ENCODE results near the gene PLXNA3.
A peak's percentile ranks its signal among the peaks of the same experiment; 100 is the strongest.

Gene PLXNA3

DNA sequence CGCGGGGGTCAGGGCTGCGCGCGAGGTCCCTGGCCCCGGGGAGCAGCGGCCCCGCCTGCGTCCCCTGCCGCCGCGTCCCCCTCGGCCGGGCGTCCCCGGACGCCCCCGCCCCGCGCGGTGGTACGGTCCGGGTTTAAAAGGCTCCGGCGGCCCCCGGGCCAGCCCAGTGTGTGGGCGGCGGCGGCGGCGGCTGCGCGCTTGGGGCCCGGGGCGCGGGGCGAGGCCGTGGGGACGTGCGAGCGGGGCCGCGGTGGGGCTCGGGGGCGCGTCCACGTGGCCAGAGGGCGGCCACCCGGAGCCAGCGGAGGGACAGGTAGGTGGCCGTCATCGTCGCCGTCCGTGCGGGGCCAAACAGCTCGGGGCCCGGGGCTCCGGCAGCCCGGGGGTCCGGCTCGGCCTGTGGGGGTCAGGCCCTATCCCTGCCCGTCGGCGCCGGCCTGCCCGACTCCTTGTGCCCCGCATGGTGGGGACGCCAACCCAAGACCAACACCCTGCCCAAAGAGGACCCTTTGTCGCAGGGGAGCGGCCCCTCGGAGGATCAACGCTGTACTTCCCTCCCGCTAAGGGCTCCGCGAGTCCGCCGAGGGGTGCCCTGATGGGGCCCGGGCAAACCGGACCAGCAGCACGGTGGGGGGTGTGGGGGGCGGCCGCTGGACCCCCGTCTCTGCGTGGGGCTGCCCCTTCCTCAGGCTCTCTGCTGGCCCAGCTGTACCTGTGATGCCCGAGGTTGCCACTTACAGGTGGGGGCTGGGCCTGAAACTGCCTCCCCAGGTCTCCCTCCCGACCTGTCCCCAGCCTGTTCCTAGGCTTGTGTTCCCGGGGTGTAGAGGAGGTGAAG lies at the start of gene PLXNA3:
PLXNA3 (plus strand) TSS at position 166 of the 838 bp plus-strand sequence. CDS start 1,903 bp downstream, outside the sequence.
- DNase-seq: peak; percentile 55

GRCh38 chrX:154408659-154409221 lies 49.3 kb upstream of the PLXNA3 start:
- DNase-seq: no peak

- no peak for DNase-seq
These were observed 48.7 kb upstream of the PLXNA3 start, which contains the start of gene DNASE1L1 for GRCh38 chrX:154409222-154409871. DNASE1L1 (minus strand) TSS chrX:154409254; CDS start chrX:154405568, 3,686 bp downstream.

- peak in 1 of 2 experiments; percentile 27 for DNase-seq
These were observed 46.1 kb upstream of the PLXNA3 start for GRCh38 chrX:154411981-154412340.

DNA sequence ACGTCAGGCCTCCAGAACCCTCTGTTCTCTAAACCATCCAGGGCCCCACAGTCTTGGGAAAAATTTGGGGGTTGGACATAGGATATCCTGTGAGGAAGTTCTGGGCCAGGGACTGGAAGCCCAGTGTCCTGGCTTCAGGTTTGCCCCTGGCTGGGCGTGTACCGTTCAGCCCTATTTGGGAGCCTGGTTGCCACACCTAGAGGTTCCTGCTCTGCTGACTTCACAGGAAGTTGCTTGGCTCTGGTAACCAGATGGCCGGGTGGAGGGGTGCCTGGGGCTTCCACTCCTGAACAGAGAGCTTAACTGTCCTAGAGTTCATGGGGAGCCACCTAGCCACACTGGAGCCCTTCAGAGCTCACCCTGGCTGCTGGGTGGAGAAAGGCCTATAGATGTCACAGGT lies 45.6 kb upstream of the PLXNA3 start:
- no peak for DNase-seq

DNA sequence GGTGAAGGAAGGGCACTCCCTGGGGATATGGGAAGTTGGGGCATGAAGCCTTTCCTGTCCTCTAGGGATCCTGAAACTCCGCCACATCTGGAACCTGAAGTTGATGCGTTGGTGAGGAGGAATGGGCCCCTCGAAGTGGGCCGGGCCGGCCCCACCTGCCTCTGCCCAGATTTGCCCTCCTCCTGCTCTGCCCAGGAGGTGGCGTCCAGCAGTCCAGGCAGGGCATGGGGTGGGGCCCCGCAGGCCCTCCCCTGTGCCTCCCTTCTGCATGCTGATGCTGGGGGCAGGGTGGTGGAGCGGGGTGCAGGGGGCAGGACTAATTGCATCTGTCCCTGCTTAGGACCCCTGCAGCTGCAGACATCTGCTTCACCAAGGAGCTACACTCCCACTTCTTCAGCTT lies 44.9 kb upstream of the PLXNA3 start:
- DNase-seq: no peak

DNA sequence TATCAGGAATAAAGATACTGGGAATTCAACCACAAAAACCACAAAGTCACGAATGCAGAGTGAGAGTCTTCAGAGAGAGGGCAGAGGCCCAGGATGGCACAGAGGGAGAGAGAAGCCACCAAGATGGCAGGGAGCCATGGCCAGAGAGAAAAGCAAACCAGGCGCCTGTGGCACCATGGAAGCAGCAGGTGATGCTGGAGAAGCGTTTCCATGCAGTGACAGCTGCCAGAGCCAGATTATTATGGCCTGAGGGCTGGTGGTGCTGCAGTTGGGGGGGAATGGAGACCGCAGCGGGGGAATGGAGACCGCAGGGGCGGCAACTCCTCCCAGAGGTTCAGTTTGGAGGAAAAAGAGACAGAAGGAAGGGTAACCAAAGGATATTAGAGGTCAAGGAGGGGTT lies 40.9 kb upstream of the PLXNA3 start:
- no peak for DNase-seq

- DNase-seq: no peak
These were observed 38.9 kb upstream of the PLXNA3 start for GRCh38 chrX:154419189-154419588.

- no peak for DNase-seq
These were observed 38.2 kb upstream of the PLXNA3 start for GRCh38 chrX:154419688-154420401.

DNA sequence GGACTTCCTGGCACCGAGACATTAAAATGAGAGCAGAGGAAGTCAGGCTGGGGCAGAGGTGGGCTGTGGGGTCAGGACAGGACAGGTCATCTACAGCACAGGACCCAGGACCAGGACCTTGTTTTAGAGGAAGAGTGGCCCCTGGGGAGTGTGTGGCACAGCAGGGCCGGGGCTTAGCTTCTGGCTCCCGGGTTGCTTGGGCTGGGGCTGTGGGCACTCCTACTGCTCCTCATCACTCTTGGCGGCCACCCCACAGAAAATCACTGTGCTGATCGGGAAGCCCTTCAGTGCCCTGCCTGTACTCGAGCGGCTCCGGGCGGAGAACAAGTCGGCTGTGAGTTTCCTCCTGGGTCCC lies 37.7 kb upstream of the PLXNA3 start:
- DNase-seq: no peak

- no peak for DNase-seq
These were observed 30.9 kb upstream of the PLXNA3 start for GRCh38 chrX:154426916-154427770.

DNA sequence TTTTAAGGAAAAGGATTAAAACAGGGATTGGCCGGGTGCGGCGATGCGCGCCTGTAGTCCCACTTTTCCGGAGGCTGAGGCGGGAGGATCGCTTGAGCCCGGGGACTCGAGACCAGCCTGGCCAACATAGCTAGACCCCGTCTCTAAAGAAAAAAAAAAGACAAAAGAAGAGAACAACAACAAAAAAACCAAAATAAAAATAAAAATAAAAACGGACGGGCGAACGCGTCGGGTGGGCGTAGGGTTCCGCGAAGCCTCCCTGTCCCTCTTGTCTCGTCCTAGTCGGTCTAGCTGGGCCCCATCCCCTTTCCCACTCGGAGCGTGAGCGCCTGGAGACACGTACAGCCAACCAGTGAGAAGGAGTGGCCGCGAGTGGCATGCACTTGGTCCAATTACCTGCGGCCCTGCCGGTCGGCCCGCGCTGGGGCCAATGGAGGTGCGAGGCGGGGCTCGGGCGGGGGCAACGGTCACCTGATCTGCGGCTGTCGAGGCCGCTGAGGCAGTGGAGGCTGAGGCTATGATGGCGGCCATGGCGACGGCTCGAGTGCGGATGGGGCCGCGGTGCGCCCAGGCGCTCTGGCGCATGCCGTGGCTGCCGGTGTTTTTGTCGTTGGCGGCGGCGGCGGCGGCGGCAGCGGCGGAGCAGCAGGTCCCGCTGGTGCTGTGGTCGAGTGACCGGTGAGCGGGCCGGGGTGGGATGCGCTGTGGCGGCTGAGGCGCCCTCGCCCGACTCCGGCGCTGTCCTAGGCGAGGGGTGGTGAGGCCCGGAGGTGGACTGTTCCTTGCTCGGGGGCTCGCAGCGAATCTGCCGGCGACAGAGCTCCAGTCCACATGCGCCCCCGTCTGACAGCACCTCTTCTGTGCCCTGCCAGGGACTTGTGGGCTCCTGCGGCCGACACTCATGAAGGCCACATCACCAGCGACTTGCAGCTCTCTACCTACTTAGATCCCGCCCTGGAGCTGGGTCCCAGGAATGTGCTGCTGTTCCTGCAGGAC lies 29.6 kb upstream of the PLXNA3 start, which contains the start of gene ATP6AP1:
ATP6AP1 (plus strand) TSS at position 502 of the 996 bp plus-strand sequence; CDS start at position 518, 16 bp downstream.
- peak; percentile 79 to 83 for DNase-seq

DNA sequence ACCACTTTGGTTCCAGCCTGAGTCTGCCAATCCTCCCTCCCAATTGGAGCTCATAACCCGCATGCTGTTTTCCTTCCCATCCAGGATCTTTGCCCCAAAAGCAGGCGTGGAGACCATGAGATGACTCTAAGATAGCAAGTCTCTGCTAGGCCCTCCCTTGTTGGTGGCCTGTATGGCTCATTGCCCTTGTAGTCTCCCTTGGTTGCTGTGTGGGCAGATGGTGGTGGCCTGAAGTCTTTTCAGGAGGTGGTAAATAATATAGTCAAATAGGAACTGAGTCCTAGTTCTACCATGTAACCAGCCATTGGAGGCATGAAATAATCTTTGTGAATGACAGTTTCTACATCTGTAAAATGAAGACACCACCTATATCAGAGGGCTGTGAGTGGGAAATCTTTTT lies 28.4 kb upstream of the PLXNA3 start:
- DNase-seq: no peak

- no peak for DNase-seq
These were observed 27.6 kb upstream of the PLXNA3 start for GRCh38 chrX:154430479-154430878.

GRCh38 chrX:154430916-154431315 lies 27.2 kb upstream of the PLXNA3 start:
- no peak for DNase-seq

DNA sequence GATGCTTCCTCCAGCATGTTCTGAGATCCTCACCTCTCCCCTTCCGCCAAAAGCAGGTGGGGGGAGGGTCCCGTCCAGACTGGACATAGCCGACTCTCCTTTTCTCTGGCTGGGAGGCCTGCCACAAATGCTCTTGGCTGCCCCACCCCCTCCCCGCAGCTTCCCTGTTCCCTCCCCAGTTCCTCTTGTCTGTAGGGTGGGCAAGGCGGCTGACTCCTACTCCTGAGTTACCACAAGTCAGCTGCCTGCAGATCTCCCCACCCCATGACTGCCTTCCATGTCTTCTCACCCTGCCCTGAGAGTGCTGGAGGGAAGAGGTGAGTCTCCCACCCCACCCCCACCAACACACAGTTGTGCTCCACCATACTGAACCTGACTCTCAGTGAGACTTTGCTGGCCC lies 26.7 kb upstream of the PLXNA3 start:
- no peak for DNase-seq

DNA sequence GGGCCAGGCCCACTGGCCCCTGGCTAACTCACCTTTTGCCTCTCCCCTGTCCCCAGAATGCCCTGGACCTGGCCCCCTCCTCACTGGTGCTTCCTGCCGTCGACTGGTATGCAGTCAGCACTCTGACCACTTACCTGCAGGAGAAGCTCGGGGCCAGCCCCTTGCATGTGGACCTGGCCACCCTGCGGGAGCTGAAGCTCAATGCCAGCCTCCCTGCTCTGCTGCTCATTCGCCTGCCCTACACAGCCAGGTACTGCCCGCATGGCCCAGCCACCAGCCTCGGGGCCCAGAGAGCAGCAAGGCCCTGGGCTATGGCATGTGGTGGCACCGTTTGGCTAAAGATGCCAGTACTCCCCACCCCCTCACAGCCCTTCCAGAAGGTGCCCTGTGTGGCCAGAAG lies 25.9 kb upstream of the PLXNA3 start:
- DNase-seq: no peak

- no peak for DNase-seq
These were observed 24.5 kb upstream of the PLXNA3 start for GRCh38 chrX:154433605-154434004.

DNA sequence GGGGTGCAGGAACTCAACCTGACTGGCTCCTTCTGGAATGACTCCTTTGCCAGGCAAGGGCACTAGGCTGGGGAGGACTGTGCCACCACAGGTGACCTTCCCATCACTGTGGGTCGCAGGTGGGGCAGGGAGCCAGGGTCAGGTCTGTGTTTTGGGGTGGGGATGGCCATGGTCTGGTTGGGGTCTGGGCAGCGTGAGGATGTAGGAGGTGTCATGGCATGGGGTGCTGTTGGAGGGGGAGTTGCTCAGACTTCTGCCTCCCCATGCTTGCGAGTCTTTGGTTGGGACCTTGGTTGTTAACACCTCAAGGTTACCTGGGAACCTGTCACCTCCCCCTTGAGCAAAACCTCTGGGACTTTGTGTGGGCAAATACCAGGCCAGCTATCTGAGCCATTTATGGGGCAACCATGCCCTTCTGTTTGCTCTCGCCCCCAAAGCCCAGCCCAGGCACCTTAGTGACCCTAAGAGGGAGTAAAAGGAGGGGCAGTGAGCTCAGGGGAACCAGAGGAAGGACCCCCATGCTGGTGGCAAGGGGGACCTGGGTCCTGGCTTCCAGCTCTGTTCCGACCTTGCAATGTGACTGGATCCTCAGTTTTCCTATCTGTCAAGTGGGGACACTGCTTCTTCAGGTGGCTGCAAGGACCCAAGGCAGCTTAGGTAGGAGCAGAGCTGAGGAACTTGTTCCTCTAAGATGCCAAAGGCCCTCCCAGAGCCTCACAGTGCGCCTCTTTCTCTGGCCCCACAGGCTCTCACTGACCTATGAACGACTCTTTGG lies 23.5 kb upstream of the PLXNA3 start:
- no peak for DNase-seq

DNA sequence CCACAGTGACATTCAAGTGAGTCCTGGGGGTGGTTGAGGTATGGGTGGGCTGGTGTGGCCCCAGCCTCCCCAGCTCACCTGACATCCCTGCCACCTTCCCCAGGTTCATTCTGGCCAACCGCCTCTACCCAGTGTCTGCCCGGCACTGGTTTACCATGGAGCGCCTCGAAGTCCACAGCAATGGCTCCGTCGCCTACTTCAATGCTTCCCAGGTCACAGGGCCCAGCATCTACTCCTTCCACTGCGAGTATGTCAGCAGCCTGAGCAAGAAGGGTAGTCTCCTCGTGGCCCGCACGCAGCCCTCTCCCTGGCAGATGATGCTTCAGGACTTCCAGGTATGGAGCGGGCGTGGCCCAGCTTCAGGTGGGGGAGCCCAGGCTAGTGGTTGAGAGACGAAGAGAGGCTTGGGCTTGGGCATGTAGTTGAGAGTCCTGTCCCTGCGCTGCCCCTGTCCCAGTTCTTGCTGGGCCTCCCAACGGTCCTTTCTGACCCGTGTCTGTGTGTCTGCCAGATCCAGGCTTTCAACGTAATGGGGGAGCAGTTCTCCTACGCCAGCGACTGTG lies 22.8 kb upstream of the PLXNA3 start:
- no peak for DNase-seq
